Measurements from ENCODE around the gene SHB. TPM values are rescaled to one million over a fixed set of nuclear protein-coding genes. Genes with fewer than 3 reads are reported as not detected.

SHB gene
- total RNA-seq, 1 donor from 2014 or later, result 0.44 TPM

GRCh38 chr9:37995961-37996818 lies 72.8 kb downstream of the SHB start:
- Mint-ChIP-seq H3K4me3 (no peak overlapping the region), H3K9me3 (no peaks in the 10 kb centered on the region), H3K27ac (no peak overlapping the region), H3K36me3 (ENCODE audit: low read depth) (no peaks in the 10 kb centered on the region), H3K4me1 (peaks cover 8% of the 10 kb centered on the region), H3K27me3 (peaks cover 5% of the 10 kb centered on the region)
- TF ChIP-seq CTCF (IDR thresholded peaks at IDR 0.05), result no peak
- ChIA-PET POLR2A (no interaction called here), CTCF (no interaction called here)
- DNase-seq, result no peak
- intact Hi-C loops (cut with micrococcal nuclease), result no loop called here
- no peak for ATAC-seq (ENCODE audit: low read depth)

- Mint-ChIP-seq H3K9me3 (no peaks in the 10 kb centered on the region), H3K27ac (no peak overlapping the region), H3K4me1 (peaks cover 8% of the 10 kb centered on the region), H3K27me3 (peaks cover 5% of the 10 kb centered on the region), H3K36me3 (ENCODE audit: low read depth) (no peaks in the 10 kb centered on the region), H3K4me3 (no peak overlapping the region)
- ATAC-seq (ENCODE audit: low read depth) (no peak), DNase-seq (no peak)
- ChIA-PET POLR2A (no interaction called here), CTCF (no interaction called here)
- intact Hi-C loops (cut with micrococcal nuclease), result no loop called here
- no peak for TF ChIP-seq CTCF (IDR thresholded peaks at IDR 0.05)
Measured at GRCh38 chr9:37995348-37995737, 73.7 kb downstream of the SHB start.

GRCh38 chr9:37994639-37995347 lies 74.2 kb downstream of the SHB start:
- no peaks in the 10 kb centered on the region for H3K36me3 Mint-ChIP-seq (ENCODE audit: low read depth)
- H3K27me3 Mint-ChIP-seq, result peaks cover 5% of the 10 kb centered on the region
- POLR2A ChIA-PET, result no interaction called here
- ATAC-seq (ENCODE audit: low read depth) (peak; percentile 75), DNase-seq (no peak)
- CTCF ChIA-PET, result no interaction called here
- no peak for TF ChIP-seq CTCF (IDR thresholded peaks at IDR 0.05)
- peak overlapping the region; percentile 9 for H3K4me3 Mint-ChIP-seq
- no peaks in the 10 kb centered on the region for H3K9me3 Mint-ChIP-seq
- H3K27ac Mint-ChIP-seq, result peak overlapping the region; percentile 27
- intact Hi-C loops (cut with micrococcal nuclease), result no loop called here
- H3K4me1 Mint-ChIP-seq, result peaks cover 8% of the 10 kb centered on the region

GRCh38 chr9:37992924-37993349 lies 76.1 kb downstream of the SHB start:
- H3K27ac Mint-ChIP-seq, result no peak overlapping the region
- ATAC-seq (ENCODE audit: low read depth) (no peak), DNase-seq (no peak)
- intact Hi-C loops (cut with micrococcal nuclease), result no loop called here
- no peaks in the 10 kb centered on the region for H3K9me3 Mint-ChIP-seq
- peaks cover 5% of the 10 kb centered on the region for H3K27me3 Mint-ChIP-seq
- no peak overlapping the region for H3K4me3 Mint-ChIP-seq
- CTCF ChIA-PET, result no interaction called here
- no peaks in the 10 kb centered on the region for H3K36me3 Mint-ChIP-seq (ENCODE audit: low read depth)
- TF ChIP-seq CTCF (IDR thresholded peaks at IDR 0.05), result no peak
- POLR2A ChIA-PET, result no interaction called here
- peaks cover 8% of the 10 kb centered on the region for H3K4me1 Mint-ChIP-seq

GRCh38 chr9:37990404-37991015 lies 78.5 kb downstream of the SHB start:
- no peak for TF ChIP-seq CTCF (IDR thresholded peaks at IDR 0.05)
- no peak overlapping the region for H3K27ac Mint-ChIP-seq
- no peaks in the 10 kb centered on the region for H3K36me3 Mint-ChIP-seq (ENCODE audit: low read depth)
- no peaks in the 10 kb centered on the region for H3K9me3 Mint-ChIP-seq
- H3K27me3 Mint-ChIP-seq, result peaks cover 5% of the 10 kb centered on the region
- no peak overlapping the region for H3K4me3 Mint-ChIP-seq
- ChIA-PET CTCF (no interaction called here), POLR2A (no interaction called here)
- intact Hi-C loops (cut with micrococcal nuclease), result no loop called here
- DNase-seq (no peak), ATAC-seq (ENCODE audit: low read depth) (no peak)
- H3K4me1 Mint-ChIP-seq, result peaks cover 8% of the 10 kb centered on the region
